Measurements from ENCODE around the gene DOCK2. TPM values are rescaled to one million over a fixed set of nuclear protein-coding genes. Genes with fewer than 3 reads are reported as not detected.
"Not testable (repeated sequence)": the region's sequence is repeated elsewhere in the genome, so short reads cannot be mapped to it uniquely, and the experiment has no call there.

The DOCK2 gene
- polyA plus RNA-seq, 1 donor (not counting 4 experiments of a cell fraction or from before 2014, with no cell fraction given) = 0.21 TPM

DNA sequence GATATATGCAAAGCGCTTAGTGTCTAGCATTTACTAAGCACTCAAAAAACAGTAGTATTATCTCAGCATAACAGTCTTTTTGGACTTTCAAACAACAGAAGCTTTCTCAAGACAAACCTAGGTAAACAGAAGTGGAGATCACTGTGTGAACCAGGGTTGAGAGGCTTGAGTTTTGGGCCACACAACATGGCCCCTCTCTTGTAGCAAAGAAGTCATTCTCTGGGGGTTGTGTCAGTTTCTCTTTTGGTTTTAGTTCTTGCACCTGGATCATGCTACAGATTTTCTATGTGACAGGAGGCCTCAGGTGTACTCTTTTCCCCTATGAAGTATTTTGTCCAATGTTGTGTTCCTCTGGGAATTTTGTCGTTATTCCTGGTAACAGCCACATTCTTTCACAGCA, 313.3 kb downstream of the DOCK2 start:
- Histone ChIP-seq H3K9me1 (ENCODE audit: control insufficient read depth, extremely low read depth, insufficient read depth, low read length) (no peaks in the 10 kb centered on the region), H3K27ac (ENCODE audit: control insufficient read depth, insufficient read depth, low read length) (no peak overlapping the region), H3K9me3 (ENCODE audit: control insufficient read depth, low read depth, low read length) (no peaks in the 10 kb centered on the region), H3K9ac (ENCODE audit: control insufficient read depth, extremely low read depth, insufficient read depth, low read length) (no peak overlapping the region), H3K36me3 (ENCODE audit: control insufficient read depth in 2 of 2, extremely low read depth in 1 of 2, insufficient read depth in 2 of 2, low read length in 2 of 2) (no peaks in the 10 kb centered on the region), H2AFZ (ENCODE audit: control insufficient read depth, low read length) (no peak overlapping the region), H3K4me2 (ENCODE audit: control insufficient read depth, extremely low read depth, insufficient read depth, low read depth, low read length) (no peak overlapping the region), H3K27me3 (ENCODE audit: control insufficient read depth, extremely low read depth, insufficient read depth, low read length) (no peaks in the 10 kb centered on the region), H3K79me2 (ENCODE audit: control insufficient read depth, insufficient read depth, low read length) (no peaks in the 10 kb centered on the region), H3K4me3 (ENCODE audit: control insufficient read depth in 2 of 3, extremely low read depth in 1 of 3, insufficient read depth in 2 of 3, low read depth in 1 of 3, low read length in 3 of 3) (no peak overlapping the region), H4K20me1 (ENCODE audit: control insufficient read depth, extremely low read depth, insufficient read depth, low read length) (no peaks in the 10 kb centered on the region), H3K4me1 (ENCODE audit: control insufficient read depth, extremely low read depth, insufficient read depth, low read length) (peaks cover 6% of the 10 kb centered on the region)
- FAIRE-seq (no peak), DNase-seq (ENCODE audit: low read depth, low spot score) (no peak)
- dilution Hi-C loops (cut with MboI; ENCODE audit: extremely low pct_ligation_motif_present, low sequenced_read_pairs) = no loop called here
- no peak for TF ChIP-seq EZH2 (IDR thresholded peaks at IDR 0.05; ENCODE audit: low read length)
- TF ChIP-seq, protein P1, sequence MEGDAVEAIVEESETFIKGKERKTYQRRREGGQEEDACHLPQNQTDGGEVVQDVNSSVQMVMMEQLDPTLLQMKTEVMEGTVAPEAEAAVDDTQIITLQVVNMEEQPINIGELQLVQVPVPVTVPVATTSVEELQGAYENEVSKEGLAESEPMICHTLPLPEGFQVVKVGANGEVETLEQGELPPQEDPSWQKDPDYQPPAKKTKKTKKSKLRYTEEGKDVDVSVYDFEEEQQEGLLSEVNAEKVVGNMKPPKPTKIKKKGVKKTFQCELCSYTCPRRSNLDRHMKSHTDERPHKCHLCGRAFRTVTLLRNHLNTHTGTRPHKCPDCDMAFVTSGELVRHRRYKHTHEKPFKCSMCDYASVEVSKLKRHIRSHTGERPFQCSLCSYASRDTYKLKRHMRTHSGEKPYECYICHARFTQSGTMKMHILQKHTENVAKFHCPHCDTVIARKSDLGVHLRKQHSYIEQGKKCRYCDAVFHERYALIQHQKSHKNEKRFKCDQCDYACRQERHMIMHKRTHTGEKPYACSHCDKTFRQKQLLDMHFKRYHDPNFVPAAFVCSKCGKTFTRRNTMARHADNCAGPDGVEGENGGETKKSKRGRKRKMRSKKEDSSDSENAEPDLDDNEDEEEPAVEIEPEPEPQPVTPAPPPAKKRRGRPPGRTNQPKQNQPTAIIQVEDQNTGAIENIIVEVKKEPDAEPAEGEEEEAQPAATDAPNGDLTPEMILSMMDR (optimal IDR thresholded peaks at IDR 0.05 in 1 of 3, IDR thresholded peaks at IDR 0.05 in 1 of 3, conservative IDR thresholded peaks at IDR 0.05 in 1 of 3; ENCODE audit: extremely low read depth in 1 of 3, insufficient read depth in 2 of 3, low read length in 3 of 3) = no peak

DNA sequence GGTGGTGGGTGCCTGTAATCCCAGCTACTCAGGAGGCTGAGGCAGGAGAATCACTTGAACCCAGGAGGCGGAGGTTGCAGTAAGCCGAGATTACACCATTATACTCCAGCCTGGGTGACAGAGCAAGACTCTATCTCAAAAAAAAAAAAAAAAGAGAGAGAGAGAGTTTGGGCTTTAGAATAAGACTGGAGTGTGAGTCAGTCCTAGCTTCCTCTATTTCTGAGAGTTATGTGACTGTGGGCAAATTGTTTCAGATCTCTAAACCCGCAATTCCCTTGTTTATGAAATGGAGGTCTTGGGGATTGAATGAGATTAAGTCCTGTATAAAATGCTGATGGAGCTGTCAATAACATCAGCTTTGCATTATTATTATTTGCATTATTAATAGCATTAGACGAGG, 316.1 kb downstream of the DOCK2 start:
- H3K9me1 ChIP-seq (ENCODE audit: control insufficient read depth, extremely low read depth, insufficient read depth, low read length); H2AFZ ChIP-seq (ENCODE audit: control insufficient read depth, low read length); H3K27me3 ChIP-seq (ENCODE audit: control insufficient read depth, extremely low read depth, insufficient read depth, low read length); H3K4me3 ChIP-seq (ENCODE audit: control insufficient read depth in 2 of 3, extremely low read depth in 1 of 3, insufficient read depth in 2 of 3, low read depth in 1 of 3, low read length in 3 of 3); H4K20me1 ChIP-seq (ENCODE audit: control insufficient read depth, extremely low read depth, insufficient read depth, low read length); dilution Hi-C loops (cut with MboI; ENCODE audit: extremely low pct_ligation_motif_present, low sequenced_read_pairs); H3K36me3 ChIP-seq (ENCODE audit: control insufficient read depth in 2 of 2, extremely low read depth in 1 of 2, insufficient read depth in 2 of 2, low read length in 2 of 2); H3K9me3 ChIP-seq (ENCODE audit: control insufficient read depth, low read depth, low read length); DNase-seq (ENCODE audit: low read depth, low spot score); H3K27ac ChIP-seq (ENCODE audit: control insufficient read depth, insufficient read depth, low read length); H3K9ac ChIP-seq (ENCODE audit: control insufficient read depth, extremely low read depth, insufficient read depth, low read length); H3K79me2 ChIP-seq (ENCODE audit: control insufficient read depth, insufficient read depth, low read length); FAIRE-seq: not testable (repeated sequence)
- H3K4me2 ChIP-seq (ENCODE audit: control insufficient read depth, extremely low read depth, insufficient read depth, low read depth, low read length) = peak overlapping the region; percentile 4
- H3K4me1 ChIP-seq (ENCODE audit: control insufficient read depth, extremely low read depth, insufficient read depth, low read length) = peaks cover 14% of the 10 kb centered on the region

DNA sequence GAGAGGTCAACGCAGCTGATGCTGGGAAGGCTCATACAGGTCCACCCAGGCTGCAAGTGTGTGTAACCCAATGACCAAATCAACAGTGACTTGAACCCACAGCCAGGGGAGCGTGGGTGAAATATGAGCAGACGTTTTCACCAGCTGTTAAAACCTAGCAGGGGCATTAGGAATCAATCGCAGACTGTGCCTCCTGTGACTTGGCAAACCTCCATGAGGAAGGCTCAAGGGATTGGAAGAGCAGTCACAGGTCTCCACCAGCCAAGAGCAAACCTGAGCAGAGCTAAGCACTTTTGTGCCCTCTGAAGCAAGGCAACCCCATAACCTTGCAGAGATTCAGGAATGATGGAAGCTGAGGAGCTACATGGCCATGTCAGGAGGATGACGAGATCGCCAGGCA, 317.7 kb downstream of the DOCK2 start:
- peaks cover 14% of the 10 kb centered on the region for H3K4me1 ChIP-seq (ENCODE audit: control insufficient read depth, extremely low read depth, insufficient read depth, low read length)
- H3K9ac ChIP-seq (ENCODE audit: control insufficient read depth, extremely low read depth, insufficient read depth, low read length) = no peak overlapping the region
- H3K79me2 ChIP-seq (ENCODE audit: control insufficient read depth, insufficient read depth, low read length) = no peaks in the 10 kb centered on the region
- H2AFZ ChIP-seq (ENCODE audit: control insufficient read depth, low read length) = no peak overlapping the region
- H3K27me3 ChIP-seq (ENCODE audit: control insufficient read depth, extremely low read depth, insufficient read depth, low read length) = no peaks in the 10 kb centered on the region
- no peak overlapping the region for H3K4me2 ChIP-seq (ENCODE audit: control insufficient read depth, extremely low read depth, insufficient read depth, low read depth, low read length)
- no peaks in the 10 kb centered on the region for H3K9me3 ChIP-seq (ENCODE audit: control insufficient read depth, low read depth, low read length)
- no peak overlapping the region for H3K27ac ChIP-seq (ENCODE audit: control insufficient read depth, insufficient read depth, low read length)
- no peaks in the 10 kb centered on the region for H3K36me3 ChIP-seq (ENCODE audit: control insufficient read depth in 2 of 2, extremely low read depth in 1 of 2, insufficient read depth in 2 of 2, low read length in 2 of 2)
- DNase-seq (ENCODE audit: low read depth, low spot score) (no peak), FAIRE-seq (no peak)
- H3K9me1 ChIP-seq (ENCODE audit: control insufficient read depth, extremely low read depth, insufficient read depth, low read length) = no peaks in the 10 kb centered on the region
- TF ChIP-seq, protein P1 (optimal IDR thresholded peaks at IDR 0.05 in 1 of 3, IDR thresholded peaks at IDR 0.05 in 1 of 3, conservative IDR thresholded peaks at IDR 0.05 in 1 of 3; ENCODE audit: extremely low read depth in 1 of 3, insufficient read depth in 2 of 3, low read length in 3 of 3) = no peak
- TF ChIP-seq EZH2 (IDR thresholded peaks at IDR 0.05; ENCODE audit: low read length) = no peak
- no peaks in the 10 kb centered on the region for H4K20me1 ChIP-seq (ENCODE audit: control insufficient read depth, extremely low read depth, insufficient read depth, low read length)
- dilution Hi-C loops (cut with MboI; ENCODE audit: extremely low pct_ligation_motif_present, low sequenced_read_pairs) = no loop called here
- no peak overlapping the region for H3K4me3 ChIP-seq (ENCODE audit: control insufficient read depth in 2 of 3, extremely low read depth in 1 of 3, insufficient read depth in 2 of 3, low read depth in 1 of 3, low read length in 3 of 3)

Data from keratinocyte (primary cell).